Activated CD8-positive, alpha-beta memory T cell treated with anti-CD3 and anti-CD28 coated beads, Interleukin-2, amount 50 U/mL, for 1 hour (primary cell): ENCODE results near the gene OLIG1.

ENCODE experiments used
- DNase-seq: peaks from one replicate; pipeline ENCODE4 v3.0.0-alpha.2; 2020; ENCODE audit errors: extremely low read depth

Gene OLIG1

GRCh38 chr21:33099131-33099530, 29.2 kb downstream of the OLIG1 start:
- no peak for DNase-seq

GRCh38 chr21:33101300-33101911, 31.5 kb downstream of the OLIG1 start:
- no peak for DNase-seq

- no peak for DNase-seq
Measured at GRCh38 chr21:33105088-33105487, 35.1 kb downstream of the OLIG1 start.

GRCh38 chr21:33108228-33108627, 38.3 kb downstream of the OLIG1 start:
- DNase-seq = no peak

- DNase-seq = no peak
Measured at GRCh38 chr21:33109574-33110339, 39.8 kb downstream of the OLIG1 start.

- no peak for DNase-seq
Measured at GRCh38 chr21:33110340-33110715, 40.4 kb downstream of the OLIG1 start.

DNA sequence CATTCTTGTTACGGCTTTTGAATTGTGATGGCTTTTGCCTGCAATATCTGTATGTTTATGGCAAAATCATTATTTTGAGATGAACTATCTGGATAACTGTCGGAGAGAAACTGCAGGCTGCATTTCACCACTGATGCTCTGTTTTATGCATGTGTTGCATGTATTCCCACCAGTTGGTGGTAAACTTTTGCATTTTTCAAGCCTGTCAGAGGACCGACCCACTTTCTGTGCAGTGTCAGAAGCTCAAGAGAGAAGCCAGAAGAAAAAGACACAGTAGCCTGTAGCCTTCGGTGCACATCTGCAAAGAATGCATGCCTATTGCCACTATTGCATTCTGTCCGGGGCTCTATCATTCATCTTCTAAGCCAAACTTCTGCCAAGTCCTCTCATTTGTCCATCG, 41.6 kb downstream of the OLIG1 start:
- DNase-seq = no peak

DNA sequence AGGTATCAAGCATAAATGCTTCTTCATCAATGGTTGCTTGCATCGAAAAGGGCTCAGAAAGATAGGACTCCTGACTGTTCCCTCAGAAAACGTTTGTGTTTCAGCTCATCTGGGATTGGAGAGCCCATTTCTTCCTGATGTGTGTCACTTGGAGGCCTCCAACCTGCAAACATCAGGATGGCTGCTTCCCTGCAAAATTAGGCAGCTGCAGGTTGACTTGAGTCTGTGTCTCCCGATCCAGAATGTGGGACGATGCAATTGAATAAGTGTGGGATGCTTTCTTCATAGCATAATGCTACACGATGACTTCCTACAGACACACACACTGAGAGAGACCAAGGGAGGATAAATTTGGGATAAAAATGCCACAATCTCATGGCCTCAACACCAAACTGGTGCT, 42.2 kb downstream of the OLIG1 start:
- no peak for DNase-seq

DNA sequence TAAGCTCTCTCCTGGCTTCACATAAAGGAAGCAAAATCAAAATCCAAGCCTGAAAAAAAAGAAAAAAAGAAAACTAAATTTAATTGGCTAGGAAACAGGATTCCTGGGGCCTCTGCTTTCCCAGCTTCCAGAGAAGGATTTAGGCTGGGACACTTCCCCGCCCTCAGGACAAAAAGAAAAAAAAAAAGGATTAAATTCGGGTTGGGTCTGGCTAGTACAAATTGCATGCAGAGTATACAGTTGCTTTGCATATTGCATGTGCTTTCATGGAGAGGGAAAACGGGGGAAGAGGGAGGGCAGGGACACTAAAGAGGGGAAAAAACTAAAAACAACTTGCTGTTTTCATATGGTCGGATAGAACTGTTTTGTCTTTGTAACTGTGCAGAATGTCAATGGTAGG, 42.7 kb downstream of the OLIG1 start:
- no peak for DNase-seq

DNA sequence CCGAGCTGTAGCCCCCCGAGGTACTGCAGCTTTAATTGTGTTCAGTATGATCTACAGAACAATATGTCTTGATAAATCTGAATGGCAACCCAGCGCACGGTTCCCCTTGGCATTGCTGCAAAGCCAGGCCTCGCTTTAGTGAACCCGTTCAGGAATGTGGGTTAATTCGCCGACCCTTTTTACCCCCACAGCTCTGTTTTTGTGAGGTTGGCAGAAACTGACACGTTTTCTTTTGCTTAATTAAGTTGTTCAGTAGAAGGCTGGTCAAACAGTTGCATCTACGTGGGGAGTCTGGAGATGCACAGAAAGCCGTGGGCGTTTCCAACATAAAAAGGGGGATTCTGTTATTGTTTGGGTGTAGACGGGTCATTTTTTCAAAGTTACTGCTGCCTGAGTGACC, 43.2 kb downstream of the OLIG1 start:
- DNase-seq = no peak

- no peak for DNase-seq
Measured at GRCh38 chr21:33114276-33114675, 44.3 kb downstream of the OLIG1 start.

DNA sequence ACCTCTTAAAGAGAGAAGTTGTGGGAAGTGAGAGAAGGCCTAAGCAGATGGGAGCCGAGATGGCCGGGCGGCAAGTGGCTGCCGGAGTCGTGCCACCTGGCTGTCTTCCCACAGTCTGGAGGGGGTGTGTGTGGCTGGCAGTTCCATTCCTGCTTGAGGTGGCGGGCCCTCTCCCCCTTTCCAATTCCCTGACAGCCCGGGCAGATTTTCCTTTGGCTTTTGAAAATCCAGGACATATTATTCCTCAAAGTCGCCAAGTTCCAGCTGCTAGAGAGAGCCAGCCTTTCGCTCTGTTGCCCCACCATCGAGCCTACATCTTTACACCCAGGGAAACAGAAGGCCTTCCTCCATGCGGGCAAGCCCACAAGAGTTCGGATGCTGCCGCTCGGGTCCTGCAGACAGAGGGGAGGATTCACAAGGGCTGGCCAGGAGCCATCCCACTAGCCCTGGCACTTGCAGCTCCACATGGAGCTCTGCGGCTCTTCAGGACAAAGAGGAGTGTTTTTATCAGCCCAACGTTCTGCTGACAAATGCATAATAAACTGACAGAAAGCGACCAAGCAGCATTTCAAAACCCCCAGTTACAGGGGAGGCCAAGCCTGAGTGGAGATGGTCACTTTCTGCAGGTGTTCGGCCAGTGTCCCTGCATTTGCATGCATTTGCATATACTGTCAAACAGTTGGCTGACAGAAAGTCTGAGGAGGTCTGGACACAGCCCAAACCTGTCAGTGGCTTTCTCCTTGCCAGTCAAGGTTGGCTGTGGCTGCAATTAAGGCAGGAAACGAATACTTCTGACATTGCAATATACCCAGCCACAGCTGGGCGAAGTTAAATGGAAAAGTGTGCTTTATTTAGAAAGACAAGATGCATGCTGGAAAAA, 45.9 kb downstream of the OLIG1 start:
- DNase-seq = no peak

DNA sequence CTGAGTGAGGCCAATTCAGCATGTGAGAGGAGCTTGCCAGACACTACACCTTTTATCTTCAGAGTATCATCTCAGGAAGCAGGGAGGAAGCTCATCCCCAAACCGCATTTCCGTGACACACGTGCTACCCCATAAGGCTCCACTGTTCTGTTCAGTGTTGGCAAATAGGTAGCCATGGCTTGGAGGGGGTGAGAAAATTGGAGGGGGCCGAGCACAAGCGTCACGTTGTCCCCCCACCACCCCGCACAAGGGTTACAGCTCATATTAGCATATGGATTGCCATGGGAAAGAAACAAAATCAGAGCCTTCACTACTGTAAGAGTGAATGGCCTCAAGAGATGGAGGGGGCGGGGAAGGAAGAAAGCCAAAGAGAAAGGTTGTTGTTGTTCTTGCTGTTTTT, 46.7 kb downstream of the OLIG1 start:
- no peak for DNase-seq

- DNase-seq = no peak
Measured at GRCh38 chr21:33117101-33117888, 47.4 kb downstream of the OLIG1 start.
